Measurements from ENCODE around the gene NUDCD3. TPM values are rescaled to one million over a fixed set of nuclear protein-coding genes. Genes with fewer than 3 reads are reported as not detected.
A peak's percentile ranks its signal among the peaks of the same experiment; 100 is the strongest.

Gene NUDCD3
- total RNA-seq, 1 donor from 2014 or later, result 86.8 TPM

DNA sequence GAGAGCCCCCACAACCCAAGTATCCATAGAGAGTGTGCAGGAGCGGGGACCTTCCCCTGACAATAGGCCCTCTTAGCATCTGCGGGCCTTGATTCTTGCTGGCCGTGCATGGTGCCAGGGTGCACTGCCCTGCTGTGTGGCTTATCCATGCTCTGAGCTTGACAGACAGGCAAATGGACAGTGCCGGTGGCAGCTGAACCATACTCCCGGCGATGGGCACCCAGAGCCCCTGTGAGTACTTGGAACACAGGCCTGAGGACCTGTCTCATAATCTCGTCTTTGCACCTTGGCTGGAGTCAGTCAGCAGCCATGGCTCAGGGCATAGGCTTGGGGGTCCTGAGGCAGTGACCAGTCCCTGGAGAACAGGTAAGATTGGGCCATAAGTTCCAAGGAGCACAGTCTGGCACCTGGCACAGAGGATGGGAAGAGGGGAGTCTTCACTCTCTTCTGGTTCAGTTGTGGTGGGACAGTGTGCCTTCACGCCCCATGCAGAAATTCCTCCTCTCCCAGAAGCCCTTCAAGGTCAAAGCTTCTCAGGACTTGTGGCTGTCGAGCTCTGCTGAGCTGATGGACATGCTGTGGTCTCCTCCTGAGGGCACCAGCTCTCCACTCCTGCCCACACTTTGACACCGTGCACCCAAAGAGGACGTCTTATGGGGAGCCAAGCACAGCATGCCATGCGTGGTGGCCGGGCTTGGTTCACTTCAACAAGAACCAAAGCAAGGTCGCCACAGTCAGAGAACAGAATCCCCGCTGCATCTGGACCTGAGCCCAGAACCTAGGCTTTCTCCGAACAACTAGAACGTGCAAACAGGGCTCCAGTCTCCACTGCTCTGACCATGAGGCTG, 105.6 kb downstream of the NUDCD3 start:
- Histone ChIP-seq H3K27ac (ENCODE audit: low read depth, low read length) (no peak overlapping the region), H3K36me3 (ENCODE audit: insufficient read depth, low read length) (peaks cover 11% of the 10 kb centered on the region), H3K4me1 (ENCODE audit: insufficient read depth, low read length) (peaks cover 51% of the 10 kb centered on the region), H3K79me2 (ENCODE audit: insufficient read depth, low read length) (no peaks in the 10 kb centered on the region), H2AFZ (ENCODE audit: low read depth, low read length) (no peak overlapping the region), H3K4me2 (ENCODE audit: low read length) (no peak overlapping the region), H3K27me3 (ENCODE audit: insufficient read depth, low read length) (no peaks in the 10 kb centered on the region), H3K9ac (ENCODE audit: low read length) (no peak overlapping the region), H4K20me1 (ENCODE audit: insufficient read depth, low read length) (peaks cover 11% of the 10 kb centered on the region), H3K9me3 (ENCODE audit: insufficient read depth, low read depth, low read length) (no peaks in the 10 kb centered on the region), H3K4me3 (ENCODE audit: insufficient read depth, low read depth, low read length) (no peak overlapping the region)
- H3K4me1 Mint-ChIP-seq (ENCODE audit: low read depth, unreplicated experiment), result peaks cover 31% of the 10 kb centered on the region
- TF ChIP-seq, protein P1, sequence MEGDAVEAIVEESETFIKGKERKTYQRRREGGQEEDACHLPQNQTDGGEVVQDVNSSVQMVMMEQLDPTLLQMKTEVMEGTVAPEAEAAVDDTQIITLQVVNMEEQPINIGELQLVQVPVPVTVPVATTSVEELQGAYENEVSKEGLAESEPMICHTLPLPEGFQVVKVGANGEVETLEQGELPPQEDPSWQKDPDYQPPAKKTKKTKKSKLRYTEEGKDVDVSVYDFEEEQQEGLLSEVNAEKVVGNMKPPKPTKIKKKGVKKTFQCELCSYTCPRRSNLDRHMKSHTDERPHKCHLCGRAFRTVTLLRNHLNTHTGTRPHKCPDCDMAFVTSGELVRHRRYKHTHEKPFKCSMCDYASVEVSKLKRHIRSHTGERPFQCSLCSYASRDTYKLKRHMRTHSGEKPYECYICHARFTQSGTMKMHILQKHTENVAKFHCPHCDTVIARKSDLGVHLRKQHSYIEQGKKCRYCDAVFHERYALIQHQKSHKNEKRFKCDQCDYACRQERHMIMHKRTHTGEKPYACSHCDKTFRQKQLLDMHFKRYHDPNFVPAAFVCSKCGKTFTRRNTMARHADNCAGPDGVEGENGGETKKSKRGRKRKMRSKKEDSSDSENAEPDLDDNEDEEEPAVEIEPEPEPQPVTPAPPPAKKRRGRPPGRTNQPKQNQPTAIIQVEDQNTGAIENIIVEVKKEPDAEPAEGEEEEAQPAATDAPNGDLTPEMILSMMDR (IDR thresholded peaks at IDR 0.05; ENCODE audit: insufficient read depth, low read depth, low read length), result no peak
- no peak for TF ChIP-seq EZH2 (IDR thresholded peaks at IDR 0.05; ENCODE audit: insufficient read depth, low read length)
- no peak overlapping the region for H3K4me3 Mint-ChIP-seq (ENCODE audit: unreplicated experiment)
- no peaks in the 10 kb centered on the region for H3K9me3 Mint-ChIP-seq (ENCODE audit: unreplicated experiment)
- H3K27me3 Mint-ChIP-seq (ENCODE audit: low read depth, unreplicated experiment), result no peaks in the 10 kb centered on the region
- H3K27ac Mint-ChIP-seq (ENCODE audit: unreplicated experiment), result no peak overlapping the region
- H3K36me3 Mint-ChIP-seq (ENCODE audit: low read depth, unreplicated experiment), result peaks cover 21% of the 10 kb centered on the region
- no peak for FAIRE-seq
- DNase-seq (ENCODE audit: low read depth), result no peak

DNA sequence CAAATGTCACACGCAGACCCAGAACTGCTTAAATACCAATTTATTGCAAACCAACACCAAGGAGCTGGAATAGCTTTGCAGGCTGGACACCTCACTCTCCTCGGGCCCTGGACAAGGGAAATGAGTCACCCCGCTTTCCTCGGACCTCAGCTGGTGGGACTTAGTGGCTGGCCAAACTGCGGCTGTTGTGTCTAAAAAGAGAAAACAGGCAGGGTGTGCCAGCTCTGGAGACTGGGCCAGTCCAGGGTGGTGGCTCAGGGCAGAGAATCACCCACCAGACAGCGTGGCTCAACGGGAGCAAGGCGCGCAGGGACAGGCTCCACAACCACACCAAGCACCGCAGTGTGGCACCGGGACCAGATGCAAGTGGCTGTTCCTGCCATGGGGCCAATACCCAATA, 106.9 kb downstream of the NUDCD3 start:
- Histone ChIP-seq H3K27ac (ENCODE audit: low read depth, low read length) (peak overlapping the region; percentile 57), H3K4me1 (ENCODE audit: insufficient read depth, low read length) (peaks cover 62% of the 10 kb centered on the region), H3K9me3 (ENCODE audit: insufficient read depth, low read depth, low read length) (no peaks in the 10 kb centered on the region), H3K4me3 (ENCODE audit: insufficient read depth, low read depth, low read length) (no peak overlapping the region), H3K79me2 (ENCODE audit: insufficient read depth, low read length) (no peaks in the 10 kb centered on the region), H3K36me3 (ENCODE audit: insufficient read depth, low read length) (peaks cover 5% of the 10 kb centered on the region), H2AFZ (ENCODE audit: low read depth, low read length) (no peak overlapping the region), H3K9ac (ENCODE audit: low read length) (peak overlapping the region; percentile 29), H3K4me2 (ENCODE audit: low read length) (peak overlapping the region; percentile 65), H3K27me3 (ENCODE audit: insufficient read depth, low read length) (no peaks in the 10 kb centered on the region), H4K20me1 (ENCODE audit: insufficient read depth, low read length) (peaks cover 11% of the 10 kb centered on the region)
- FAIRE-seq (peak; percentile 94), DNase-seq (ENCODE audit: low read depth) (peak; percentile 76)
- Mint-ChIP-seq H3K4me1 (ENCODE audit: low read depth, unreplicated experiment) (peaks cover 43% of the 10 kb centered on the region), H3K4me3 (ENCODE audit: unreplicated experiment) (no peak overlapping the region), H3K27me3 (ENCODE audit: low read depth, unreplicated experiment) (no peaks in the 10 kb centered on the region), H3K9me3 (ENCODE audit: unreplicated experiment) (no peaks in the 10 kb centered on the region), H3K27ac (ENCODE audit: unreplicated experiment) (peak overlapping the region; percentile 53), H3K36me3 (ENCODE audit: low read depth, unreplicated experiment) (peaks cover 20% of the 10 kb centered on the region)
- no peak for TF ChIP-seq EZH2 (IDR thresholded peaks at IDR 0.05; ENCODE audit: insufficient read depth, low read length)
- TF ChIP-seq, protein P1 (IDR thresholded peaks at IDR 0.05; ENCODE audit: insufficient read depth, low read depth, low read length), result no peak
